ENCODE measurements around the gene PAX8.
"Not testable (repeated sequence)": the region's sequence is repeated elsewhere in the genome, so short reads cannot be mapped to it uniquely, and the experiment has no call there.

Gene PAX8

DNA sequence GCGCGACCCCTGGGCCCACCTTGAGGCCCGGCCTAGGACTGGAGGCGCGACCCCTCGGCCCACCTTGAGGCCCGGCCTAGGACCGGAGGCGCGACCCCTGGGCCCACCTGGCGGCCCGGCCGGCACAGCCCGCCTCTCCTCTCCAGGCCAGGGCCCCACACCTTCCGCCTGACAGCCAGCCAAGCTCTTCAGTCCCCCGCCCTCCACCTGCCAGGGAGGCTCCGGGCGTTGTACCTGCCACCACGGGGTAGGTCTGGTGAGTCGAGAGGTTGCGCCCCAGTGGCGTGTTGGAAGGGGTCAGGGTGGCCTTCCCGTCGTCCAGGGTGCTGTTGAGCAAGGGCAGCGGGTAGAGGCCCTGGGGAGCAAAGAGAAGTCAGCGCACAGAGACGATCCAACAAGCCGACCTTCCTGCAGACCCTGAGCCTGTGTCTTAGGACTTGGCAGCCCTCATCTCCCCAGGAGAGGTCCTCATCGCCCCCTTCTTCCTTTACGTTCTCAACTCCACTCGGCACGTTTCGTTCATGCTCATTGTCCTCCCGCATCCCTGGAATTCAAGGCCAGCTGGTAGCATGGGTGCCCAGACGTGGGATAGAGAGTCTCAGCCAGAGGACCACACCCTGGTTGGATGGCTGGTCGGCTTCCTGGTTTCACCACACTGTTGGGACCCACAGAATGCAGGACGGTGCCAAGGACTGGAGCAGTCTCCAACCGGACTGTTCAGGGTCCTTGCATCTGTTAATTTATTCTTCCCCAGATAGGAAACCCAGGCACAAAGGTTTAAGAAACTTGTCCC is 42.2 kb downstream of the PAX8 start:
- no peak for DNase-seq

DNA sequence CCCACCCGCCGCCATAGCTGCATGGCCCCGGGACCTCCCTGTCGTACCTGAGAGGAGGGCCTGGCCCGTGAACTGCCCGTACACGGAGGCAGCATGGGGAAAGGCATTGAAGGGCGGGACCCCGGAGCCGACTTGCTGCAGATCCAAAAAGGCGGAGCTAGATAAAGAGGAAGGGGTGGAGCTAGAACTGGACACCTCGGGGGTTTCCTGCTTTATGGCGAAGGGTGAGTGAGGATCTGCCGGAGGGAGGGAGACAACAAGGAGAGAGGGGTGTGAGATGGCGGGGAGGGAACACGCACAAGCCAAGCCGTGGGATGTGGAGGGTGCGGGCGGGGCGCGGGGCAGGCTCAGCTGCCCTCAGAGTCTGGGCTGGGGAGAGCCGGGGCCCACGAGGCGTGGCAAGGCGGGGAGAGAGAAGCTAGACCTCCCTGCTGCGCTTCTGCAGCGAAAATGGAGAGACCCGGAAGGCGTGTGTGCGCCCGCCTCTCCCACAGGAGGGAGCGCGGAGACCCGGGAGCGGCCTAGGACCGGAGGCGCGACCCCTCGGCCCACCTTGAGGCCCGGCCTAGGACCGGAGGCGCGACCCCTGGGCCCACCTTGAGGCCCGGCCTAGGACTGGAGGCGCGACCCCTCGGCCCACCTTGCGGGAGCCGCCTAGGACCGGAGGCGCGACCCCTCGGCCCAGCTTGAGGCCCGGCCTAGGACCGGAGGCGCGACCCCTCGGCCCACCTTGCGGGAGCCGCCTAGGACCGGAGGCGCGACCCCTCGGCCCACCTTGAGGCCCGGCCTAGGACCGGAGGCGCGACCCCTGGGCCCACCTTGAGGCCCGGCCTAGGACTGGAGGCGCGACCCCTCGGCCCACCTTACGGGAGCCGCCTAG is 43.1 kb downstream of the PAX8 start:
- not testable (repeated sequence) for DNase-seq

DNA sequence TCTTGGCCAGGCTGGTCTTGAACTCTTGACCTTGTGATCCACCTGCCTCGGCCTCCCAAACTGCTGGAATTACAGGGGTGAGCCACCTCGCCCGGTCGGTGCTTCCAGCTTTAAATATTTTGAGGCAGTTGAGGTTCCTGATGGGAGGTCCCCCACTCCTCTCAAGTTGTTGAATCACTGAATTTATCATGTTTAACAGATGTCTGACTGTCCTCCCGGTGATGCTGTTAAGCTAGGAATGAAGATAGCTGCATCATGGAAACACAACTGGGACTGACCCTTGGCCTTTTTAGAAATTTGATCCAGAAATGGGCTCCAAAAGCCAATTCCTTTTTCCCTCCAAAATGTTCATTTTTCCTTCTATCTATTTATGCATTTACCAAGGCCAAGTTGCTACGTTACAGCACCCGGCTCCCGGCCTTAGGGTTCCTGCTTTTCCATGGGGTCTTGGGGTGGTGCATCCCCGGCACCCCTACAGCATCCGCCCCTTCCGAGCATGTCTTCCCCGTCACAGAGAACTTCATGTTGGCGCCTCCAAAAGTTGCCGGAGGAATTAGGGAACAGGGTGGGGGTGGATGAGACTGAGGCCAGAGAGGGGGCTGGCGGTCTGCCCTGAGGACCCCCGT is 43.9 kb downstream of the PAX8 start:
- no peak for DNase-seq

DNA sequence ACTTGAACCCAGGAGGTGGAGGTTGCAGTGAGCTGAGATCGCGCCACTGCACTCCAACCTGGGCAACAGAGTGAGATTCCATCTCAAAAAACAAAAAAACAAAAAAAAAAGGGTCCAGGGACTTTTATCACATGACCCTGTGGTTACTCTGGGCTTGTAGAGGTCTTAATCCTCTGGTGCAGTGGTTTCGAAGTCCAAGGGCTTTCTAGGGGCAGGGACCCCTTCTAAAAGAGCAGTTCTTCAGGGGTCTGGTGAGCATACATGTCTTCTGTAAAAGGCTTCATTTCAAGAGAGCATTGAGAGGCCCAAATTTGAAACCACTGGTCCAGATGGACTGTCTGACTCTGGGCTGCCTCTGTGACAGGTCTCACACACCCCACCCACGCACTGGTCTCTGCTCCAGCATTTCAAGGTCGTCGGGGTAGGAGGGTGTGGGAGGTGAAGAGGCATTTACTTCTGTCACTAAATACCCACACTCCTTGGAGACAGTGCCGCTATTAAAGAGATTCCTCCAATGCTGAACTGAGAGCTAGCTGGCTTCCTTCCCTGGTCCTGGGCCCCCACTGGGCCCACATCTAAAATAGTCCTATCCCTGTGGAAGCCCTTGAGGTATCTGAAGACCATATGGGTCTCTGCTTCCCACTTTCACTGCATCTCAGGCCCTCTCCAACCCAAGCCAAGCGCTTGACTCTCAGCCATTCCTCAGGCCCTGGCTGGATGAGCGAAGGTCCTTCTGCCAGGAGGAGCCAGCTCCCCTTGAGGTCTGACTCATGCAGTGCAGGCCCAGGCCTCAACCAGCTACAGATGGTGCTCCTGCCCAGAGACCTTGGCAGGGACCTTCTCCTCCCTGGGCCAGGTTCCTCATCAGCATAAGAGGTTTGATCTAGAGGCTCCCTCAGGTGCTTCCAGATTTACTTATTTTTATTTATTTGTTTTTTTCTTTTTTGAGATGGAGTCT is 44.8 kb downstream of the PAX8 start:
- no peak for DNase-seq

DNA sequence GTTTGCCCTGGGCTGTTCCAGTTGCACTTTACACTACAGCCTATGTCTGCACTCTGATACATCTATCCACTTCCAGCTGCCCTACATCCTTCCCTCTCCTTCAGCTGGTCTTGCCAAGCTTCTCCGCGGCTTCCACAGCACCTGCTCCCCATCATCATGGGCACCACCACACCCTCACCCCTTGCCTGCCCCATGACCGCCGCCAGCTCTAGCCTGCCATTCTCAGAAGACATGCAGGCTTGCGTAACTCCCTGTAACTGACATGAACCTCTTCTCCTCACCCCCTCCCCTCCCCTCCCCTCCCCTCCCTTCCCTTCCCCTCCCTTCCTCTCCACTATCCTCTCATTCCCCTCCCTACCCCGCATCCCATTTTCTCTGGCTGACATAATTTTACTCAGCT is 46.0 kb downstream of the PAX8 start:
- DNase-seq, result no peak

DNA sequence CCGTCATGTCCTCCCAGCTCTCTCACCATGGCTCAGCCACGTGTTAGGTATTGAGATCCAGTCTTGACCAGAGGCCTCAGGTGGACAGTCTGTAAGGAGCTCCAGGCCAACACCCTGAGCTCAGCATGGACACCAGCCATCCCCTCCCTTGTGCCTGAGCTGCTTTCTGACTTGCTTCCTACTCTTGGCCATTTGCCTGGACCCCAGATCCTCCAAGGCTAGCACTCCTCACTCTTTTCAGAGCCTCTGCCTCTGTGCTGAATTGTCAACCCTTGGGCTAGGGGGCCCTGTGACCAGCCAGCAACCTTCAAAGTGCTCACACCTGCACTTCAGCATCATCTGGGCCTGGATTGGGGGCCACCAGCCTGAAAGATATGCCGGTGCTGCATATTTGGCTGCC is 46.6 kb downstream of the PAX8 start:
- DNase-seq, result no peak

DNA sequence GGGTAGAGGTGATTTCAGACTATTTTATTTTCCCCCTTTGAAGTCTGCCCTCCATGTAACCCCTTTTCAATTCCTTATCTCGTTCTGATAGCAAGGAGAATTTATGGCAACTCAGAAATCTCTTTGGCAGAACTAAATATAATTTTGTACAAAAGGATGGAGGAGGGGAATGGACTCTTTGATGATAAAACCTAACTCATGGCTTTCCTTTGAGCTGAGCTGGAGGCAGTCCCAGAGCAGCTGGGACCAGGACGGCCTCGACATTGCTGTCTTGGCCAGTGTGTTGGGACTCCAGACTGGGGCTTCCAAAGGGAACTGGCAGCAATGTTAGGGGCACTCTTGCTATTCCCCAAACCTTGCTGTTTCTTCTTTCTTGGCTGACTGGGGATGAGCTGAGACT is 47.7 kb downstream of the PAX8 start:
- DNase-seq, result no peak

DNA sequence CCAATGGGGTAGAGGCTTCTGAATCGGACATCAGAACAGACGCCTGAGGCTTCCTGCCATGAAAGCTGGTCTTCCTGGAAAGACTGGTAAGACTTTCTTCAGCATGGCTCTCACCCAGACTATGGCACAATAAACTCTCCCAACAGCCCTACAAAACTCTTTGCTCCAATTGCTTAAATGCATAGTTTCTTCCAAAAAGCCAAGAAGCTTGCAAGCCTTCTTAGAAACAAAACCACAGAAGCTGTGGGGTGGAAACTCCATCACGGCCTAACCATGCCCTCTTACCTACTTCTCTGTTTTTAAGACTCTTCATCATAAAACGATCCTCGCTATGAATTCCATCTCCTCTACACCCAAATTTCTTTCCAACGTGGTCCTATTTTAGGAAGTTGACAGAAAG is 48.2 kb downstream of the PAX8 start:
- DNase-seq, result no peak

DNA sequence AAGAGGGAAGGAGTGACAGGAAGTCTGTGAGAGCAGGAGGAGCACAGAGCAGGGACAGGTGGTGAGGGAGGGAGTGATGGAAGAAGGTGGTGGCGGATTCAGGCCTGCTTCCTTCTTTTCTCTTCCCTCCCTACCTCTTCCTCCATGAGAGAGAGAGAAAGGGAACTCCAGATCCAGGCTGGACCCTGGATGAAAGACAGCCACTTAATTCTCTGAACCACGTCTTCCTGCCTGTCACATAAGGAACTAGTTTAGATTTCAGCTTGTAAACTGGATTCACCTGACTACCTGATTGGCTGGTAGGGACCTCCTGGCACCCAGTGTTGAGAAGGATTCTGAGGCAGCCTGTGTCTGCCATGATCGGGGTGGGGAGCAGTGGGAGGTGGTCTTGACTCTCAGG is 48.9 kb downstream of the PAX8 start:
- DNase-seq, result no peak

DNA sequence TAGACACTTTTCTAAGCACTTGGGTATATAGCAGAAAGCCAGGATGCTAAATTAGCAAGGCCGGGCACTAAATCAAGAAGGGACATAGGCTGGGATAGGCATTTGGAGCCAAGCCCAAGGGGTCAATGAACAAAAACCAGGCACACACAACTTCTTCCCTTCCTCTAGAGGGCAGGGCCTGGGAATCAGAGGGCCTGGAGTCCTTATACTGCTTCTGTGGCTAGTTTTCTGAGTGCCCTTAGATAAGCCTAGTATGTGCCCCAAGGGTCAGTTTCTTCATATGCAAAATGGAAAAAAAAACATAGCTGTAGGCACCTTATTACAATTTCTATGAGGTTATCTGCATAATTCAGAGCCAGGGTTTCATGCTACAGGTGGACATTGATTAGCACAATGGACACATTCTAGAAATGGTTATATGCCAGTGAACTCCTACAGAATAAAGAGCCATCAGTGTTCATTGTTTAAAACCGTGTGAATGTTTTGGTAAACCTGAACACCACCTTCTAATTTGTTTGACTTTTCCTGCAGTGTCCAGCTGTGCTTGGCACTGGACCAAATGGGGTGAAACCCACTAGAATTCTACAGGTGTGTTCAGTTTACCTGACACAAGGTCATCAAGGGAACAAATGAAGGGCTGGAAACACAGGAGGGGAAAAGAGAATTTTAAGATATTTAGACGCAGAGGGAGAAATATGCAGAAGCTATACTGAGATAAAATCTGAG is 49.6 kb downstream of the PAX8 start:
- DNase-seq, result no peak

DNA sequence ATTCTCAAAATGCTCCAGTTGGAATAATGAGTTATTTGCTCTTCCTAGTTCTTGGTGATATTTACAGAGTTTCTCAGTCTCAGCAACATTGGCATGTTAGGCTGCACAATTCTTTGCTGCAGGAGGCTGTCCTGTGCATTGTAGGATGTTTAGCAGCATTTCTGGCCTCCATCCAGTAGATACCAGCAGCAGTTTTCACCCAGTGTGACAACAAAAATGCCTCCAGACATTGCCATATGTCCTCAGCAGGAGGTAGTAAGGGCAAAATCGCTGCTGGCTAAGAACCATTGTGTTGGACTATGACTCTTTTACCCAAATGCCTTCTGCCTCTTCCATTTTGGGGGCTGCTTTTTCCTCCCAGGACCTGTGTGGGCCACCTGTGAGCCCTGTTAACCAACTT is 50.4 kb downstream of the PAX8 start:
- no peak for DNase-seq

DNA sequence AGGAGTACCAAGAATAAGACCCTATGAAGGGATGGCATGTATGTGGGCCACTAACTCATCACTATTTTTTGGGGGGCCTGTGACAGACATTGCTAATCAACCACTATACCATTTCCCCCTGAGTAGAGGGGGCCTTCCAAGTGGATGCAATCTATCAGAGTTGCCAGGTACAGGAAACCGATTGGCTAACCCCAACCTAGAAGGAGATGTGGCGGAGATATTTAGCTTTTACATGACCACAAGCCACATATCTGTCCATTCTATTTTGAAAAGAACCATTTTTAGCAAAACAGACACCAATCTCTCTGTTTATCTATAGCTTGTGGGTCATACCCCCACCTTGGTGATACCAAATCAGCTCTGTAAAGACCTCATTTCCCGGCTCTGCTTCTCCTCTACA is 51.0 kb downstream of the PAX8 start:
- no peak for DNase-seq

DNA sequence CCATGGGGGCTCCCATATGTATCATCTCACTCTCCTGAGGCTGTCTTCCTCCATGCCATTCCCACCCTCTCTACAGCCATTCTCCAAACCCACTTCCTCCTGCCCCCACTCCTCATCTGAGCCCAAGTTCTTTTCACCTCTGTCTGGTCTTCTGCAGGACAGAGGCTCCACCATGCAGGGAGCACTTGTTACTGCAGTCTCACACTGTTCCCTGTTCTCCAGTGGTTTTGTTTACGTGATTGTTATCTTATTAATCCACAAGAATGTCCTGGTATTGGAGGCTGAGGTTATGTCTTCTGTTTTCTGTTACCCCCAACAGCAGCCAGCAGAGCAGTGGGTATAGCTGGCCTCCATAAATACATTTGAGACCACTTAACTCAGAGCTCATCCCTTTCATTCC is 51.4 kb downstream of the PAX8 start:
- no peak for DNase-seq

DNA sequence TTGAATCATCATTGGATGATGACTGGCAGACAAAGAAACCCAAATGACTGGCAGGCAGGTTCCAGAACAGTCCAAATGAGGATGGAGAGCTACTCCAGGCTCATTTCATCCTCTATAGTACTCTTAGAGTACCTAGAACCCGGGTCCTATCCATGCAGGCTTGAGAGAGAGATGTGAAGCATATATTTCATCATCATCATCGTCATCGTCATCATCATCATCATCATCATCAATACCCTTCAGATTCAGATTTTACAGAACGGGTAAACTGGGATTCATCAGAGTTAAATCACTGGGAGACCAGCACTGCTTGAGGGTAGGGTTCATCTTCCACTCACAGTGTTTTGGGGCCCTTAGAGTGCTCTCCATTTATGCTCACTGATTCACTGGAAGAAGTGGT is 52.3 kb downstream of the PAX8 start:
- no peak for DNase-seq

DNA sequence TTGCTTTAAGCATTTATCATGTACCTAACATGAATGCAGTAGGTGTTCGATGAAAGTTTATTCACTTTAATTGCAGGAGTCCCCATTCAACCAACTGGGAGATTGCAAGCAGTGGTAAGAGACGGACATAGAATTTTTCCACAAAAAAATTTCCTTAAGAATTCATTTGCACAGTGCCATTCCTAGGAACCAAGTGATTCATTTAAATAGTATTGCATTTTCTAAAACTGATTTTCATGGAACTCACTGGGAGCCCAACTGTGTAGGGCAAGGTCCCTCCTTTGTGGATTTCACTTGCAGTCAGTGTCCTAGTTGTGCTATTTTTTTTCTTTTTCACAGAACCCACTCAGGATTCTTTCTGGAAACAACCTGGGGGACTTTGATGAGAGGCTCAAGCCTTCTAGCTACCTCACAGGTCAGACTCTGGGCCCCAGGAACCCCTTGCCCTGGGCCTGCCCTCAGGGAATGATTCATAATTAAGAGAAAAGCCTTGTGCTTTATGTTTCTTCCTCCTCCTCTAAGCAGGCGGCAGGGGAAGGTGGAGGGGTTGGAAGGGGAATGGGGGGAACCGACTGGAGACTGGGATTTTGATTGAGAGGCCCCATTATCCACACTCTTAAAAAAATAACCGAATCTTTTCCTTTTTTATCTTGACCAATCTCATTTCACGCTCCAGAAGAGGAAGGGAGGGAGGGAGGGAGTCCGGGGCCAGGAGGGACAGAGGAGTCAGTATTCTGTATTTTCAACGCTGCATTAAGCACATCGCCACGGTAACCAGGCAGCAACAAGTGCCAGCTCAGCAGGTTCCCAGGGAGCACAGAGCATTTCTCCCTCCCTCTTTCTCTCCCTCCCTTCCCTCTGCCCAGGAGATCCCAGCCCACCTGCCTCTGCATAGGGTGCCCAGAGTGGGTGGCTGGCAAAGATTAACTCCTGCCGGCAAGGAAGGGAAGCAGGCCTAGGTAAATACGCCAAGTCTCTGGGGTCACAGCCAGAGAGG is 53.2 kb downstream of the PAX8 start:
- DNase-seq, result peak; percentile 32 to 38

DNA sequence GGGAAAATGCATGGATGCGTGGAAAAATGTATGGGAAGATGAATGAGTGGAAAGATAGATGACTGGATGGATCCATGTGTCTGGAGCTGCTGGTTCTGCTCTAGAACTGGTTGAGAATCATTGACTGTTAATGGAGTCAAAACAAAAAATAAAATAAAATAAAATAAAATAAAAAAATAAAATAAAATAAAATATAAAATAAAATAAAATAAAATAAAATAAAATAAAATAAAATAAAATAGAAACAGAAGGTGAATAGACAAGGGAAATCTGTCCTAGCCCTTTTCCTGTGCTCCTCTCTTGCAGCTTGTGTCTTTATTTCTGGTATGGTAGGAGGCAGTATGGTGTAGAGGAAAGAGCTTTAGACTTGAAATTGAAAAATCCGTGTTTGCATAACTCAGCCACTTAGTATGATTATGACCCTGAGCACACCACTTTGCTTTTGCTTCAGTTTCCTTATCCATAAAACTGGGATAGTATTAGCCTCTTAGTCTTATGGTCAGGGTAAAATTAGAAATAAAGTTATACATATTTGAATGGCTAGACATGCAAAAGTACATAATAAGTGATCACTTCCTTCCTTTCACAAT is 54.0 kb downstream of the PAX8 start:
- DNase-seq, result no peak

DNA sequence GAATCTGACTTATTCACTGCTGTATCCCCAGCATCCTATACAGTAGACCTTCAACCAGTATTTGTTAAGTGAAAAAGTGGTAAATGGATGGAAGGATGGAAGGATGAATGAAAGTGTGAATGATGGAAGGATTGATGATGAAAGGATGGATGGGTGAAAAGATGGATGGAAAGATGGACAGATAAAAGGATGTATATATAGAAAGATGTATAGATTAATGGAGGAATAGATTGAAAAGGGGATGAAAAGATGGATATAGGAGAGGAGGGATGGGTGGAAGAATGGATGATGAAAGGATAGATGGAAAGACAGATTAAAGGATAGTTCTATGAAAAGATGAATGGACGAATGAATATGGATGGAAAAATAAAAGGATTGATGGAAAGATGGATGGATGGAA is 54.9 kb downstream of the PAX8 start:
- DNase-seq, result no peak

DNA sequence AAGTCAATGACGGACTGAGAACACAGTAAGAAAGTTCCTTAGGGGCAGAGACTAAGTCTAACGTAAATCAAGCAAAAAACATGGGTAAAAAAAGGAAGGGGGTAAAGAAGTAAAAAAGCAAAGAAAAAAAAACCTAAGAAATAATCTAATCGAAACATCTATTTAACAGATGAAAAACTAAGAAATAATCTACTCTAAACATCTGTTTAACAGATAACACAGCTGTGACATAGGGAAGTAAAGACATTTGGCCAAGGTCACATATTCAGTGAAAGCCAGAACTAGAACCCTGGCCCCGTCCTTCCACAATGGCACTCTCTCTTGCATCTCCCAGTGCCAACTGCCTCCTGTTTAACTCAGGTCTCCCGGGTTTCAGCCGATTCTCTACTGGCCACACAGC is 56.9 kb downstream of the PAX8 start:
- DNase-seq, result no peak

DNA sequence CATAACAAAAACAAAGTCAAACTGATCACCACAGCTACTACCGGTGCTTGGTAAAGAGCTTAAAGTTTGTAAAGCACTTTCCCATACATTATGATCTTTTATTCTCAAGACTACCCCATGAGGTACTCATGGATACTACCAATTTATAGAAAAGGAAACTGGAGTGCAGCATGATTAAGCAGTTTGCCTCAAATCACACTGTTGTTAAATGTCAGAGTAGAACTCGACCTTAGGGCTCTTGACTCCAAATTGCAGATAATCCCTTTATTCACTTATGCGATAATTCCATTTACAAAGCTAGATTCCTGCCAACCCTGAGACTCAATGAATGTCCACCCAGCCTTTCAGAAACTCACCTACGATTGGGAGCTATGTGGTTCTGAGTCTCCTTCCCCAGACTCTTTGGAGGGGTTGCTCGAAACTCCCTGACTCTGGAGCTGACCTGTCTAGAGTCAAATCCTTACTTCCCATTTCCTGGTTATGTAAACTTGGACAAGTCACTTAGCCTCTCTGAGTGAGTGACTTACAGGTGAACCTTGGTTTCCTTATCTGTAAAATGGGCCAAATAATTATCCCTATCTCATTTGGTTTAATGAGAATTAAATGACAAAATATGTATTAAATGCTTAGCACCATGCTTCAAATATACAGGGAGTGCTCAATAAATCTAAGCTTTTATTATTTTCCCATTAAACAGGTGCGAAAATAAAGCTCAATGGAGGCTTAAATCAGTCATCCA is 57.6 kb downstream of the PAX8 start:
- DNase-seq, result no peak
